HepG2 (cell line): ENCODE measurements around the gene ISCA1. TPM values are rescaled to one million over a fixed set of nuclear protein-coding genes. Genes with fewer than 3 reads are reported as not detected.

Experiments
- ATAC-seq: fragments of 200-7000 bp; cut with Tn5 transposase; 3 replicates; pipeline ENCODE4 v1.9.1; 2020; ENCODE audit warnings: mild to moderate bottlenecking, moderate library complexity
- BruUV-seq: library from RNA; stranded (reverse); fragments of 400-500 nt; replicated peaks from 2 replicates; lab custom pipeline; 2021; lab: Mats Ljungman, UMichigan
- CTCF ChIA-PET: fragments of 300-600 bp; formaldehyde crosslinking; extraction: SDS; loops from one replicate; lab custom pipeline; 2021; ENCODE audit warnings: low total read pairs, inconsistent platforms, low intra/inter-chr PET ratio; lab: Yijun Ruan, JAX
- POLR2A ChIA-PET: fragments of 350-600 bp; sonication (Branson Sonifier 250); formaldehyde crosslinking; loops from one replicate; lab custom pipeline; 2020; ENCODE audit warnings: antibody characterized with exemption, inconsistent platforms; lab: Yijun Ruan, JAX
- DNase-seq: peaks from one replicate; pipeline ENCODE4 v3.0.0-alpha.2; 2015; ENCODE audit warnings: low spot score
- FAIRE-seq: peaks from 3 replicates; lab custom pipeline; 2011; peaks lifted over from hg19 to GRCh38; lab: Jason Lieb, UNC
- H2AFZ ChIP-seq: one replicate; pipeline ENCODE4 v1.6.1; 2011; ENCODE audit warnings: low read length, inconsistent platforms
- H3K27ac ChIP-seq: fragments of 300-600 bp; 3 replicates; pipeline ENCODE4 v1.8.0; 2011; ENCODE audit warnings: mixed run types, mild to moderate bottlenecking, mixed read lengths, low read length, inconsistent platforms; ENCODE audit not compliant: insufficient read depth; ENCODE audit errors: extremely low read length
- H3K27me3 ChIP-seq, 2 experiments: fragments of 200-600 bp in 1 of 2; 2 replicates in 1 of 2; 3 replicates in 1 of 2; pipeline versions ENCODE4 v1.6.0 to v1.8.0; 2011; ENCODE audit warnings: low read length in 2 of 2, mild to moderate bottlenecking in 2 of 2, moderate library complexity in 2 of 2, inconsistent platforms in 1 of 2; ENCODE audit not compliant: insufficient read depth in 2 of 2, control insufficient read depth in 1 of 2
- H3K36me3 ChIP-seq, 2 experiments: fragments of 200-600 bp in 1 of 2; replicated peaks in 1 of 2; 2 replicates in 1 of 2; 3 replicates in 1 of 2; pipeline versions ENCODE4 v1.5.1 to v1.8.0; 2011; ENCODE audit warnings: low read length in 2 of 2, inconsistent platforms in 1 of 2; ENCODE audit not compliant: insufficient read depth in 2 of 2, control insufficient read depth in 1 of 2
- H3K4me1 ChIP-seq: 2 replicates; pipeline ENCODE4 v1.5.1; 2012; ENCODE audit warnings: low read length, inconsistent platforms; ENCODE audit not compliant: insufficient read depth
- H3K4me2 ChIP-seq: 2 replicates; pipeline ENCODE4 v1.6.0; 2011; ENCODE audit warnings: low read depth, low read length, inconsistent platforms
- H3K4me3 ChIP-seq, 3 experiments: fragments of 200-600 bp in 1 of 3; sonication (generic), shearing (Covaris generic) in 1 of 3; replicated peaks in 1 of 3; 2 replicates each; pipeline ENCODE4 v1.5.1; 2011 to 2016; ENCODE audit warnings: low read length in 3 of 3, inconsistent platforms in 2 of 3, low read depth in 2 of 3, mild to moderate bottlenecking in 2 of 3, control low read depth in 1 of 3, mixed read lengths in 1 of 3; ENCODE audit not compliant: insufficient read depth in 1 of 3
- H3K79me2 ChIP-seq: one replicate; pipeline ENCODE4 v1.6.1; 2011; ENCODE audit warnings: low read length, inconsistent platforms; ENCODE audit not compliant: insufficient read depth
- H3K9ac ChIP-seq: 2 replicates; pipeline ENCODE4 v1.6.0; 2011; ENCODE audit warnings: mild to moderate bottlenecking, low read depth, low read length, inconsistent platforms; ENCODE audit not compliant: insufficient read depth
- H3K9me3 ChIP-seq: 2 replicates; pipeline ENCODE4 v1.5.1; 2012; ENCODE audit warnings: mild to moderate bottlenecking, low read length
- H4K20me1 ChIP-seq: 2 replicates; pipeline ENCODE4 v1.6.0; 2011; ENCODE audit warnings: inconsistent platforms, mild to moderate bottlenecking, low read length, moderate library complexity; ENCODE audit not compliant: insufficient read depth
- FOXK1 ChIP-seq: sonication (generic); formaldehyde crosslinking; IDR thresholded peaks from 2 replicates; pipeline ENCODE4 v1.4.0; 2020; ENCODE audit warnings: low read depth, missing genetic modification reagents, borderline replicate concordance
- HDAC6 ChIP-seq: fragments of 200-600 bp; sonication (generic); IDR thresholded peaks from 2 replicates; pipeline ENCODE4 v1.7.0; 2017; ENCODE audit warnings: mild to moderate bottlenecking, antibody characterized with exemption, low read length, low read depth
- IRF2 ChIP-seq: IDR thresholded peaks from 2 replicates; pipeline ENCODE4 v1.6.1; 2018; ENCODE audit warnings: missing genetic modification reagents, missing compliant biosample characterization
- JUN ChIP-seq: sonication (generic); formaldehyde crosslinking; IDR thresholded peaks from 2 replicates; pipeline ENCODE4 v1.4.0; 2020; ENCODE audit warnings: mild to moderate bottlenecking, missing genetic modification reagents
- KLF11 ChIP-seq: IDR thresholded peaks from 2 replicates; pipeline ENCODE4 v1.6.1; 2016; ENCODE audit warnings: missing compliant biosample characterization
- KLF6 ChIP-seq: IDR thresholded peaks from 2 replicates; pipeline ENCODE4 v1.8.0; 2016; ENCODE audit warnings: missing biosample characterization, missing genetic modification reagents
- MBNL3 ChIP-seq: fragments of 250-450 bp; sonication (Bioruptor Pico); conservative IDR thresholded peaks from 2 replicates; pipeline ENCODE4 v1.8.0; 2022; ENCODE audit warnings: mild to moderate bottlenecking, inconsistent platforms
- MTA1 ChIP-seq: sonication (generic); formaldehyde crosslinking; IDR thresholded peaks from 2 replicates; pipeline ENCODE4 v1.4.0; 2020; ENCODE audit warnings: missing genetic modification reagents, mild to moderate bottlenecking, borderline replicate concordance
- MYC ChIP-seq: sonication (generic); formaldehyde crosslinking; IDR thresholded peaks from 2 replicates; pipeline ENCODE4 v1.9.0; 2021; ENCODE audit warnings: missing genetic modification reagents, borderline replicate concordance
- ZBTB20 ChIP-seq: sonication (generic); formaldehyde crosslinking; IDR thresholded peaks from 2 replicates; pipeline ENCODE4 v1.8.1; 2023; ENCODE audit warnings: missing genetic modification reagents, low read depth, mild to moderate bottlenecking, borderline replicate concordance
- WGBS: methylation state at CpG from one replicate; pipeline ENCODE4 v1.1.6; 2017; ENCODE audit warnings: low lambda C conversion rate; 5-methylcytosine and 5-hydroxymethylcytosine counted together
- in situ Hi-C: cut with HindIII; loops from 2 replicates; pipeline ENCODE4 v1.10.0; 2017; ENCODE audit warnings: low pct_unique_long_range_greater_than_20kb; ENCODE audit not compliant: extremely low pct_ligation_motif_present
- intact Hi-C: fragments of 100-400 bp; cut with micrococcal nuclease; formaldehyde crosslinking; loops from one replicate; pipeline ENCODE4 v1.10.0; 2022; ENCODE audit not compliant: unreplicated experiment
- polyA plus RNA-seq, 8 experiments: library from polyadenylated mRNA; depleted of rRNA in 3 of 8; stranded (reverse) in 7 of 8; unstranded in 1 of 8; fragments of >200 nt; fragmentation: Illumina TruSeq in 4 of 8; extraction: Trizol in 4 of 8; gene quantifications; 2 replicates each; pipeline versions ENCODE4 v1.2.1 to v1.2.3, GENCODE V29; 2011 to 2016; ENCODE audit warnings: low read depth in 4 of 8, missing spikeins in 1 of 8, mixed read lengths in 1 of 8; ENCODE audit not compliant: insufficient read depth in 1 of 8
- total RNA-seq, 5 experiments: library from RNA; depleted of rRNA; stranded (reverse); fragments of >200 nt; fragmentation: Illumina TruSeq; extraction: Trizol; gene quantifications; 2 replicates each; pipeline ENCODE4 v1.2.3, GENCODE V29; 2016; ENCODE audit warnings: low read depth in 1 of 5
- TF ChIP-seq, protein P1 (sequence below): IDR thresholded peaks from 2 replicates; pipeline ENCODE4 v1.6.1; 2016
- TF ChIP-seq, protein P2 (sequence below): sonication (generic); formaldehyde crosslinking; IDR thresholded peaks from 2 replicates; pipeline ENCODE4 v1.9.0; 2022; ENCODE audit warnings: low read depth, missing genetic modification reagents
- TF ChIP-seq, protein P3 (sequence below): sonication (generic); formaldehyde crosslinking; IDR thresholded peaks from 2 replicates; pipeline ENCODE4 v1.5.0; 2020; ENCODE audit warnings: mild to moderate bottlenecking, missing genetic modification reagents
- TF ChIP-seq, protein P4 (sequence below): sonication (generic); formaldehyde crosslinking; IDR thresholded peaks from 2 replicates; pipeline ENCODE4 v1.5.0; 2020; ENCODE audit warnings: mild to moderate bottlenecking, missing genetic modification reagents, moderate library complexity

ISCA1 gene
- total and polyA plus RNA-seq, 2 of the 13 experiments (the other 11 are each of a cell fraction or from before 2014, with no cell fraction given) = 29.2 to 40.9 TPM

DNA sequence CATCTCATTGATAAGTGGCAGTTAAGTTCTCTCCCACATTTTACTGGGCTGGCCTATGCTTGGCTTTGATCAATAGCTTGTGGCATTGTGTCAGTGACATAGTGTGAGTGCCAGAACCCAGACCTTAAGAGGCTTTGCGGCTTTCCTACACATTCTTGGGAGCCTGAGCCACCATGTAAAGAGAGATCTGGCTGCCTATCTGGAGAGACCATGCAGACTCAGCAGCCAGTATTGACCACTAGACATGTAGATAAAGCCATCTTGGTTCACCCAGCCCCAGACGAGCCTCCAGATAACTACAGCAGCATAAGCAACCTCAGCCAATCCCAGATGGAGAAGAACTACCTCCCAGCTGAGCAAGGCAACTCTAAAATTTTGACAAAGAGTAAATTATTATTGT lies 51.5 kb downstream of the ISCA1 start:
- CTCF ChIA-PET = no interaction called here

More for the DNA sequence above, 51.5 kb downstream of the ISCA1 start:
- no peak for ATAC-seq
- H3K79me2 ChIP-seq = no peaks in the 10 kb centered on the region
- H3K4me3 ChIP-seq = no peak overlapping the region
- POLR2A ChIA-PET = no interaction called here
- H2AFZ ChIP-seq = no peak overlapping the region
- in situ Hi-C loops (no loop called here), intact Hi-C loops (no loop called here)
- no peak for DNase-seq
- H3K27me3 ChIP-seq = no peaks in the 10 kb centered on the region
- H3K9ac ChIP-seq = no peak overlapping the region
- no peak for FAIRE-seq
- no peaks in the 10 kb centered on the region for H3K9me3 ChIP-seq
- H4K20me1 ChIP-seq = no peaks in the 10 kb centered on the region; the same call in 1 of the 2 replicates
- H3K4me1 ChIP-seq = no peaks in the 10 kb centered on the region
- H3K4me2 ChIP-seq = no peak overlapping the region
- H3K27ac ChIP-seq = no peak overlapping the region
- H3K36me3 ChIP-seq = no peaks in the 10 kb centered on the region
- 43% methylated on average over 2 of the region's 2 CpGs for WGBS
- no TSS peak for BruUV-seq
- TF ChIP-seq FOXK1 (no peak), ZBTB20 (CRISPR knock-in tag) (no peak), HDAC6 (no peak), IRF2 (CRISPR knock-in tag) (no peak), JUN (no peak), KLF11 (CRISPR knock-in tag) (no peak), KLF6 (CRISPR knock-in tag) (no peak), MBNL3 (CRISPR knock-in tag) (no peak), MTA1 (CRISPR knock-in tag) (no peak), MYC (CRISPR knock-in tag) (no peak)
- TF ChIP-seq, protein P1, sequence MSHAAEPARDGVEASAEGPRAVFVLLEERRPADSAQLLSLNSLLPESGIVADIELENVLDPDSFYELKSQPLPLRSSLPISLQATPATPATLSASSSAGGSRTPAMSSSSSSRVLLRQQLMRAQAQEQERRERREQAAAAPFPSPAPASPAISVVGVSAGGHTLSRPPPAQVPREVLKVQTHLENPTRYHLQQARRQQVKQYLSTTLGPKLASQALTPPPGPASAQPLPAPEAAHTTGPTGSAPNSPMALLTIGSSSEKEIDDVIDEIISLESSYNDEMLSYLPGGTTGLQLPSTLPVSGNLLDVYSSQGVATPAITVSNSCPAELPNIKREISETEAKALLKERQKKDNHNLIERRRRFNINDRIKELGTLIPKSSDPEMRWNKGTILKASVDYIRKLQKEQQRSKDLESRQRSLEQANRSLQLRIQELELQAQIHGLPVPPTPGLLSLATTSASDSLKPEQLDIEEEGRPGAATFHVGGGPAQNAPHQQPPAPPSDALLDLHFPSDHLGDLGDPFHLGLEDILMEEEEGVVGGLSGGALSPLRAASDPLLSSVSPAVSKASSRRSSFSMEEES (CRISPR knock-in tag) = no peak
- TF ChIP-seq, protein P2, sequence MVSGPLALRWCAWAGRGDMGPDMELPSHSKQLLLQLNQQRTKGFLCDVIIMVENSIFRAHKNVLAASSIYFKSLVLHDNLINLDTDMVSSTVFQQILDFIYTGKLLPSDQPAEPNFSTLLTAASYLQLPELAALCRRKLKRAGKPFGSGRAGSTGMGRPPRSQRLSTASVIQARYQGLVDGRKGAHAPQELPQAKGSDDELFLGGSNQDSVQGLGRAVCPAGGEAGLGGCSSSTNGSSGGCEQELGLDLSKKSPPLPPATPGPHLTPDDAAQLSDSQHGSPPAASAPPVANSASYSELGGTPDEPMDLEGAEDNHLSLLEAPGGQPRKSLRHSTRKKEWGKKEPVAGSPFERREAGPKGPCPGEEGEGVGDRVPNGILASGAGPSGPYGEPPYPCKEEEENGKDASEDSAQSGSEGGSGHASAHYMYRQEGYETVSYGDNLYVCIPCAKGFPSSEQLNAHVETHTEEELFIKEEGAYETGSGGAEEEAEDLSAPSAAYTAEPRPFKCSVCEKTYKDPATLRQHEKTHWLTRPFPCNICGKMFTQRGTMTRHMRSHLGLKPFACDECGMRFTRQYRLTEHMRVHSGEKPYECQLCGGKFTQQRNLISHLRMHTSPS (CRISPR knock-in tag) = no peak
- TF ChIP-seq, protein P3, sequence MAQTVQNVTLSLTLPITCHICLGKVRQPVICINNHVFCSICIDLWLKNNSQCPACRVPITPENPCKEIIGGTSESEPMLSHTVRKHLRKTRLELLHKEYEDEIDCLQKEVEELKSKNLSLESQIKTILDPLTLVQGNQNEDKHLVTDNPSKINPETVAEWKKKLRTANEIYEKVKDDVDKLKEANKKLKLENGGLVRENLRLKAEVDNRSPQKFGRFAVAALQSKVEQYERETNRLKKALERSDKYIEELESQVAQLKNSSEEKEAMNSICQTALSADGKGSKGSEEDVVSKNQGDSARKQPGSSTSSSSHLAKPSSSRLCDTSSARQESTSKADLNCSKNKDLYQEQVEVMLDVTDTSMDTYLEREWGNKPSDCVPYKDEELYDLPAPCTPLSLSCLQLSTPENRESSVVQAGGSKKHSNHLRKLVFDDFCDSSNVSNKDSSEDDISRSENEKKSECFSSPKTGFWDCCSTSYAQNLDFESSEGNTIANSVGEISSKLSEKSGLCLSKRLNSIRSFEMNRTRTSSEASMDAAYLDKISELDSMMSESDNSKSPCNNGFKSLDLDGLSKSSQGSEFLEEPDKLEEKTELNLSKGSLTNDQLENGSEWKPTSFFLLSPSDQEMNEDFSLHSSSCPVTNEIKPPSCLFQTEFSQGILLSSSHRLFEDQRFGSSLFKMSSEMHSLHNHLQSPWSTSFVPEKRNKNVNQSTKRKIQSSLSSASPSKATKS (CRISPR knock-in tag) = no peak
- TF ChIP-seq, protein P4, sequence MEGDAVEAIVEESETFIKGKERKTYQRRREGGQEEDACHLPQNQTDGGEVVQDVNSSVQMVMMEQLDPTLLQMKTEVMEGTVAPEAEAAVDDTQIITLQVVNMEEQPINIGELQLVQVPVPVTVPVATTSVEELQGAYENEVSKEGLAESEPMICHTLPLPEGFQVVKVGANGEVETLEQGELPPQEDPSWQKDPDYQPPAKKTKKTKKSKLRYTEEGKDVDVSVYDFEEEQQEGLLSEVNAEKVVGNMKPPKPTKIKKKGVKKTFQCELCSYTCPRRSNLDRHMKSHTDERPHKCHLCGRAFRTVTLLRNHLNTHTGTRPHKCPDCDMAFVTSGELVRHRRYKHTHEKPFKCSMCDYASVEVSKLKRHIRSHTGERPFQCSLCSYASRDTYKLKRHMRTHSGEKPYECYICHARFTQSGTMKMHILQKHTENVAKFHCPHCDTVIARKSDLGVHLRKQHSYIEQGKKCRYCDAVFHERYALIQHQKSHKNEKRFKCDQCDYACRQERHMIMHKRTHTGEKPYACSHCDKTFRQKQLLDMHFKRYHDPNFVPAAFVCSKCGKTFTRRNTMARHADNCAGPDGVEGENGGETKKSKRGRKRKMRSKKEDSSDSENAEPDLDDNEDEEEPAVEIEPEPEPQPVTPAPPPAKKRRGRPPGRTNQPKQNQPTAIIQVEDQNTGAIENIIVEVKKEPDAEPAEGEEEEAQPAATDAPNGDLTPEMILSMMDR = no peak
